Activated CD8-positive, alpha-beta memory T cell treated with anti-CD3 and anti-CD28 coated beads for 24 hours (primary cell): ENCODE data around the gene VIPAS39.

Experiments
- DNase-seq: peaks from one replicate; pipeline ENCODE4 v3.0.0-alpha.2; 2020

The VIPAS39 gene

DNA sequence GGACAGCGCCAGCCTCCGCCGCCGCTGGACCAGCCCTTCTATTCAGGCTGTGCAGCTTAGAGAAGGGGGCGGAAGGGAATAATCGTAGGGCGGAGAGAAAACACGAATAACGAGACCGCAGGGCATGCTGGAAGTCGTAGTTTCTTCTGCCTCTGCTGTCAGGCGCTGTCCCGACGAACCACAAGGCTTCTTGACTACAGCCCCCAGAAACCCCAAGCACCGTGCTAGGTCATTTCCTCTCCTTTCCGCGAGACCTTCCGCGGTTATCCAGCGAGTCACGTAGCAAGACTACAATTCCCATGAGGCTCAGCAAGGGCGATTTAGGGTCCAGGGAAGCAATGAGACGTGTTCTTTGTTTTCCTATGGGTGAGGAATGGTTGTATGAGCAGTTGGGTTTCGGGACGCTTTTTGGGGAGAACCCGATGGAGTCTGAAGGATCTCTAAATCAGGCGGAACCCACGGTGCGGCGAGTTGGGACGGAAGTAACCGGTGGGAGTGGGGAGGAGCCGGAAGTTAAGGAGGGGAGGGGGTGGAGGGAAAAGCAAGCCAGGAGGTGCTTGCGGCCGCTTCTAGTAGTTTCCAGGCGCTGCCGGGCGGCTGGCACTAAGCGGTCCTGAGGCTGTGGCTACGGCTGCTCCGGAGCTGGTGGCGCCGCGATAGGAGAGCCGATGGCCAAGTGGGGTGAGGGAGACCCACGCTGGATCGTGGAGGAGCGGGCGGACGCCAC is at the start of gene VIPAS39, which contains the start of gene AHSA1:
Gene VIPAS39 (minus strand): TSS at position 80 of the 727 bp plus-strand sequence. CDS start 3,499 bp downstream, outside the sequence.
Gene AHSA1 (plus strand): TSS at position 572 of the 727 bp plus-strand sequence. CDS start 97 bp downstream, at position 669.
- peak; percentile 96 for DNase-seq

GRCh38 chr14:77505031-77505430 is 47.6 kb upstream of the VIPAS39 start:
- no peak for DNase-seq

DNA sequence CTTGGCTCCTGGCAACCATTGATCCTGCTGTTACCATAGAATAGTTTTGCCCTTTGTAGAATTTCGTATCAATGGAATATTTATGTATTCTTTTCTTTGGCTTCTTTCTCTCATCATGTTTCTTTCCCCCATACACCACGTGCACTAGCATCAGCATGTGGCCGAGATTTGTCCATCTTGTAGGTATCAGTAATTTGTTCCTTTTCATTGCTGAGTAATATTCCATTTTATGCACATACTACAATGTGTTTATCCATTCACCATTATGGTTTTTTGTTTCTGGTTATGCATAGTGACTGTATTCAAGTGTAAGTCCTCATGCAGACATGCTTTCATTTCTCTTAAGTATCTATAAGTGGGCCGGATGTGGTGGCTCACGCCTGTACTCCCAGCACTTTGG is 45.7 kb upstream of the VIPAS39 start:
- no peak for DNase-seq

DNA sequence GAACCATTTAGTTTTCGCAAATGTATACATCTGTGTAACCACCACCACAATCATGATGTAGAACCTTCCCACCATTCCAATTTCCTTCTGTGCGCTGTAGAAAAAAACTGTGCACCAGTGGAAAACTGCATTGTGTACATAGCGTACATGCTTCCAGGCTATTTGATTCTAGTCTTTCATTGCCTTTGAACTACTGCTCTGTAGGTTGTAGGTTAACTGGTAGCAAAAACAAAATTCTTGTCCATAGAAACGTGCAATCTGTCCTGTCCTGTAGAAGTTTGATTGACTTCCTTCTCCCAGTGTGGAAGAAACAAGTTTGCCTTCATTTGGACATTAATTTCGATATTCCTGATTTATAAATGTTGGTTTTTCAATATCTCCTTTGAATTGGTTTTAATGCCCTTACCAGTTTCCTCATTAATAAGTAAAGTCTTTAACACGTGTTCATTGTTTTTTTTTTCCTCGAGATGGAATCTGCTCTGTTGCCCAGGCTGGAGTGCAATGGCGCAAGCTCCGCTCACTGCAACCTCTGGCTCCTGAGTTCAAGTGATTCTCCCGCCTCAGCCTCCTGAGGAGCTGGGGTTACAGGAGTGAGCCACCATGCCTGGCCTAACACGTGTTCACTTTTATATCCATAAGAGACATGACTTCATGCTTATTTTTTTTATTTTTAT is 44.8 kb upstream of the VIPAS39 start:
- peak; percentile 11 for DNase-seq

DNA sequence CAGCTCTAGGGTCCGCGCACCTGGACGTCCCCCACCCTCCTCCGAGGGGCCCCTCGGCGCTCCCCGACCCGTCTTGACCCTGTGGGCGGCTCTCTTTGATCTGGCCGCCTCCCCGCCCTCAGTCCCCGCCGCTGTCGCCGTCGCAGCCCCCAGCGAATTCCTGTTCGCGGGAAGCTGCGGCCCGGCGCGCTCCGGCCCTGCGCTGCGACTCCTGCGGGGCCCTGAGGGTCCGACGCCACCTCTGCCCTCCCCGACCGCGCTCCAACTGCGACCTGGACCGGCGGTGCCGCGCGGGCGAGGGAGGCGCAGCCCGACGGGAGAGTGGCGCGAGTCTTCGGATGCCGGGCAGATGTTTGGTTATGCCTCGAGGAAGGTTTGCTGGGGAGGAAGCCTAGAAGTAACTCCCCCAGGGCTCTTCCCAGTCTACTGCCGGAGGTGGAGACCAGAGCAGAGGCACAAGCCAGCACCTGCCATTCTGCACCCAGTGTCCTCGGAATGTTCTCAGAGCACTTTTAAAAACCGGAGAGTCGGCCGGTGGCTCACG is 41.7 kb upstream of the VIPAS39 start:
- DNase-seq = peak; percentile 59

DNA sequence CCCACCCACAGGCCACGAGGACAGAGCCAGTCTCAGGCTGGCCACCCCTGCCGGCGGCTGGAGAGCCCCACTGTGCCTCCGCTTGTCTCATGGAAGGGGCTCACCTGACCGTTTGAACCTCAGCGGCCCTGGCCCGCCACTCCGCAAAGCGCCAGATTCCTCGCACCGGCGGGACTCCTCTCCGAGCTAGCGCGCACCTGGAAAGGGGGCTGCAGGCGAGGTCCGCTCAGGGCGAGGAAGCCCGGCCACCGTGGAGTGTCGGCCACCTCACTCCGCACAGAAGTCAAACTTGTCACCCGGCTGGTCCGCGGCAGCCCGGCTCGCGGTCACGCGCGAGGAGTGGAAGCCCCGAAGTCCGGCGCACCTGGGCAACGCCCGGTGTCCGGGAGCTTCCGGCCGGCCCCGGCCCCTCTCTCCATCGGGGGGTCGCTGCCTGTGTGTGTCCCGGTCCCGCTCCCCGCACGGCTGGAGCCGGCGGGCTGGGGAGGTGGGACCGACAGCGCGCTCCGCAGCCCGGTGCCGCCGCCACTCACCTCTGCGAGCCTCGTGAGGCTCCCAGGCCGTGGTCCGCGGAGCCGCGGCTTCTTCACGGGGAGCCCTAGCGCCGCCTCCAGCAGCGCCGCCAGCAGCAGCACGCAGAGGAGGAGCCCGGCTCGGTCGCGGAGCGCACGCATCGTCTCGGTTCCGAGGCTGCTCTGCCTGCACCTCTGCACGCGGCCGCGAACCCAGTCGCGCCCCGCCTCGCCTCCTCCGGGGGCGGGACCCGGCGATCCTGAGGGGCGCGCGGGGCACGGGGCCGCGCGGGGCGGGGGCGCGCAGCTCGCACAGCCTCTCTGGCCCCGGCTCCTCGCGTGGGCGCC is 40.9 kb upstream of the VIPAS39 start, which contains the start of gene ISM2:
Gene ISM2 (minus strand): TSS at position 697 of the 860 bp plus-strand sequence. CDS start 23 bp downstream, at position 674.
- DNase-seq = peak; percentile 71

DNA sequence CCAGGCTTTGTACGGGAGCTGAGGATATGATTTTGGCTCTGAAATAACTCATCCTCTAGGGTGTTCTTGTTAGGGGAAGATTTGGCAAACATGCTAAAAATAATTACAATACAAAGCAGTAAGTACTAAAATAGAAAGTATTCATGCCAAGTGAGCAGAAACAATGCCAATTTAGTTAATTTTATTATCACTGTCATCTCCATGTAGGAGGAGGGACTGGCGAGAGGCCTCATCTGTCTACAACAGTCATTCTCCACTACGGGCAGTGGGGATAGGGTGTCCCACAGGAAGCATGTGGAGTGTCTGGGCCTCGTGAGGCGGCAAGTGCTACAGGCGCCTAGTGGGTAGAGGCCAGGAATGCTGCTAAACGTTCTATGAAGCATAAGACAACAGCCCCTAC is 37.9 kb upstream of the VIPAS39 start:
- DNase-seq = no peak

- no peak for DNase-seq
Observed at GRCh38 chr14:77491056-77491455, 33.7 kb upstream of the VIPAS39 start.

GRCh38 chr14:77490347-77490986 is 33.1 kb upstream of the VIPAS39 start:
- no peak for DNase-seq

DNA sequence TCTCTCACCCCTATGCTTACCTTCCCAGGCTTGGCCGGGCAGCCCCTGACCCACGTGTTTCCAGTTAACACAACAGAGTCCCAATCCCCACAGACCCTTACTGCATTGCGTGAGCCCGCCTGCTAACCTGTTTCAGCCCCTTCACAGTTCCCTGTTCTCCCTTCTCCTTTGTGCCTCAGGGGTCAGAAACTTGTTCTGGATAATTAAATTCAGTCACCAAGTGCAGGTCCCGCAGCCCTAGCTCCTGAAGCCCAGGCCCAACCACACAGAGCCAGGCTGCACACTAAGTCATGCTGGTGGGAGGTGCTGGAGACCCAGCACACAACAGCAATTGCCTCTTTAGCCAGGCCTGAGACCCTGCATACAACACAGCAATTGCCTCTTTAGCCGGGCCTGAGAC is 31.6 kb upstream of the VIPAS39 start:
- no peak for DNase-seq

- DNase-seq = no peak
Observed at GRCh38 chr14:77488558-77488957, 31.2 kb upstream of the VIPAS39 start.

DNA sequence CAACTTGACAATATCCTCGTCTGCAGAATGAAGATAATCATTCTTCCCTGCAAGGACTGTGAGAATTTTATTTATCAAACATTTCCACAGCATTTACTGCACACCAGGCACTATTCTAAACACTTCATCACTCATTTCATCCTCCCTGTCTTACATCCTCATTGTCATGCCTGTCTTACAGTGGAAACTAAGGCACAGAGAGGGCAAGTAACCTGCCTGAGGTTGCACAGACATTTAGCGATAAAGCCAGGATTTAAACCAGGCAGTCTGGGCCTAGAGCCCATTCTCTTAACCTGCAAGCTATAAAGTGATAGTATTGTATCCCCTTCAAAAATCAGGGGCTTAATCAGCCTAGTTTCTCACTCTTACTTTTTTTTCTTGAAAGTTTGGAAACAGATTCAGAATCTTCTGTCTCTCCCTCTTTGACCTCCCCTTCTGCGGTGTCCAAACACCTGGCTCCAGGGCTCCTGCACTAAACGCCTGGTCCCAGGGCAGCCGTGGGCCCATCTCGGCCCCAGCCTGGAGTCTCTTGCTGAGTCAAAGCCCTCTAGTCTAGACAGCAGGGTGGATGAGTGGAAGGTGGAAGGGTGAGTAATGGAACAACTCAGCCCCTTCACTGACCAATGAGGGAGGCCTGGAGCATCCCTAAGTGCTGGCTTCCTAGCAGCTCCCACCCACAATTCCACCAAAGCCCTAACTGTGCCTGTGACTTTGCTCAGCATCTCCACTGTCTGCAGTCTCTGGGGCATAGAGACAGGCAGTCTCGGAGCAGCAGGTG is 28.7 kb upstream of the VIPAS39 start:
- no peak for DNase-seq

GRCh38 chr14:77485256-77485655 is 27.9 kb upstream of the VIPAS39 start:
- no peak for DNase-seq

- no peak for DNase-seq
Observed at GRCh38 chr14:77482422-77482821, 25.0 kb upstream of the VIPAS39 start.

DNA sequence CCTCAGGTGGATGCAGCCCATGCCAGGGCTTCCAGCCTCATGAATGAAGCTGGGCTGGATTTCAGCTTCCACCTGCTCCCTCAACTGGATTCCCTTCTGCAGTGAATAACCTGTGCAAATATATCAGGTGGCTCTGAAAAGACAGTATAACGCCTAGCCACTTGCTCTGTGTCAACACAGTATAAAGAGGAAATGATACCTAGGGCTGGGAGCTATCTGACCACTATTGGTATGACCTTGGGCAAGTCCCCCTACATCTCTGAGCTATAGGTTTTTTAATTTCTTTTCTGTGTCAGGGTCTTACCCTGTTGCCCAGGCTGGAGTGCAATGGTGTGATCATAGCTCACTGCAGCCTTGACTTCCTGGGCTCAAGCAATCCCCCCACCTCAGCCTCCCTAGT is 21.4 kb upstream of the VIPAS39 start:
- DNase-seq = no peak

DNA sequence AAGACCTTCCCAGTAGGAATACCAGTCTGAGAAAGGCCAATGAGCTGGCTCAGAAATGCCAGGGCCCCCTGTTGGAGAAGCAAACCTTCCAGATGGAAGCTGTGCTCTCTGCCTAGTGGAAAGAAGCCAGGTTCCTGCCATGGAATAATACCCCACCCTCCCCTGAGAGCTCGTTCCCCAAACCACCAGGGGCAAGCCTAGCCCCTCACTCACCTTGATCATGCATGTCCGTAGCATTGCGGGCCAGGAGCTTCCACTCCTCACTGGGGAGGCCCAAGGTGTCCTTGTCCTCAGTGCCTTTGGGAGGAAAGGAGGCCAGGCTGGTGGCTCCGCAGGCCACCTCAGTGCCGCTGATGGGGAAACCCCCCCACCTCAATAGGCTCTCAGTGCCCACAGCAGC is 20.6 kb upstream of the VIPAS39 start:
- no peak for DNase-seq

DNA sequence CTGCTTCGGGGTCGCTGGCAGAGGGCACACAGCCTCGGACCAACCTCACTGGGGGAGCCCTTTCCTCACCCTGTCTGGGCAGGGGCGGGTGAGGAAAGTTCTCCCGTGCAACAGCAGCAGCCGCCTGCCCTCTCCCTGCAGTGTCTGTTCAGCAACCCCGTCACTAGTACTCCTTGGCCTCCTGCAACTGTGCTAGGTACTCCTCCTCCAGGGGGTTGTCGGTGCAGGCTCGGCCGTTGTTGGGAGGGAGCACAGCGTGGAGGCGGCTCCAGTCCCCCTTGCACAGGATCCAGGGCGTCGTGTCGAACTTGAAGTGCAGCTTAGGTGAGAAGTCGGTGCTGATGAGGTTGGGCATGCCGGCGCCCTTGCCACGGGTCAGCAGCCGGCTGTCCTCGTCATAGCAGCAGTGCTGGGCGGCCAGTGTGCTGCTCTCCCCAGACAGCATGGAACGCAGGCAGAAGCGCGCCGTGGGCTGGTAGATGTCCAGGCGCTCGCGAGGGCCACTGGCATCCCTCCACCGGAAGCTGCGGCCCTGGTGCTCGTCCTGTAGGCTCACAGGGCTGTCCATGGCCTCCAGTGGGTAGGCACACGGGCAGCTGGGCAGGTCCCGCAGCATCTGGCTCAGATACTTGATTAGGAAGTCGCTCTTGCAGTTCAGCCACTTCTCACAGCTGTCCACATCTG is 18.2 kb upstream of the VIPAS39 start:
- no peak for DNase-seq

DNA sequence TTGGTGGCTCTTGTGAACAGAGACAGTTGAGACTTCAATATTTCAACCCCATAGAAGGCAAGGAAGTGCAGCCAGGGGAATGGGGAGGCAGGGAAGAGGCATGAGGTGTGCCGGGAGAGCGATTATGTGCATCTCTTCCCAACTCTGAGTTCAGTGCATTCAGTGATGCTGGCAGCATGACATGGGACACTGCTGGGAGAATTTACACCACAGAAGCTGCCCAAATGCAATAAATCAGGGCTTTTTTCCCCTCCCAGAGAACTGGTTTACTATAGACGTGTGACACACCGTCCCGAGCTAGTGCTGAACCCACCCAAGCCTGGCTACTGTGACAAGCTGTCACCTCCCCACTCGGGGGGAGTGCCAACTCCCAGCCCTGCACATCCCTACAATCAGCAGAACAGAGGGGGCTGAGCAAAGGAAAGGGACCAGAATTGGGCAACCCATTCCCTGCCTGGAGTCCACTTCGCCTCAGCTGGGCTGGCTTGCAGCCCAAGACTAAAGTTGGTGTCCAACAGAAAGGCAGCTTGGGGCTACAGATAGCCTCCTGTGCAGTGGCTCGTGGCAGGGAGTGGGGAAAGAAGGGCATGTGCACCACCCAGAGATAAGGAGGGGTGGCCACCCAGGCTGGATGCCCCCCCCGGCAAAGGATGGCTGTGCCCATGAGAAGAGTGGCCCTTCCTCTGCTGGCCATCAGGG is 17.2 kb upstream of the VIPAS39 start:
- no peak for DNase-seq

GRCh38 chr14:77473921-77474320 is 16.5 kb upstream of the VIPAS39 start:
- DNase-seq = no peak

DNA sequence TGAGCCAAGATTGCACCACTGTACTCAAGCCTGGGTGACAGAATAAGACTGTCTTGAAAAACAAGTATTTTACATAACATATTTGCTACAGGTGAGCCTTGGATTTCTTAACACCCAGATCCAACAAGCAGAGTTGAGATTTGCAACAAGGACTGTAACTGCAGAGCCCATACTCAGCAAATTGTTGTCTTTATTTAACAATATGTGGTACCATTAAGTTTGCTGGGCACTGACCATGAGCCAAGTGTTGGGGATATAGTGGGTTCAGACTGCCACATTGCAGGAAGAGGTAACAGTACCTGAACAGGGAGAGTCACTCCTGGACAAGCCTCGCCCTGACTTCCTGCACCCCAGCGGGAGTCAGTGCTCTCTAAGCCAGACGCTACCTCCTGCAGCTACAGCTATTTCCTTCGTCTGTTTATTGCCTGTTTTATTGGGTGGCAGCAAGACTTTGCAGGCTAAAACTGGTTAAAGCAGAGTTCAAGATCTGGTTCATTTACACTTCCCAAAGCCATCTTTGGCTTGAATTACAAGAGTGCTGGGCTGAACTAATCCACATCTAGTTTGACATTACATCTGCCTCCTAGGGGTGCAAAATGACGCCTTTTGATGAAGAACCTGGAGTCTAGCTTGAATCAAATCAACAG is 12.9 kb upstream of the VIPAS39 start:
- DNase-seq = no peak
